SK-N-MC (cell line): Measurements from ENCODE around the gene CDYL.

Source experiments
- EZH2 ChIP-seq: fragments of 200-600 bp; sonication (generic); IDR thresholded peaks from one replicate; pipeline ENCODE4 v1.6.1; 2017; ENCODE audit warnings: antibody characterized with exemption
- POLR2AphosphoS5 ChIP-seq: IDR thresholded peaks from 2 replicates; pipeline ENCODE4 v1.6.1; 2012; ENCODE audit warnings: mild to moderate bottlenecking, low read depth, low read length, borderline replicate concordance

GRCh38 chr6:4756247-4756646 is 20.0 kb upstream of the CDYL start:
- TF ChIP-seq EZH2 = no peak
- TF ChIP-seq POLR2AphosphoS5 = no peak
